Measurements from ENCODE around the gene AFG1L.

- no peak for TF ChIP-seq CTCF (IDR thresholded peaks at IDR 0.05; ENCODE audit: low read depth, low read length)
- no peak for TF ChIP-seq EZH2phosphoT487 (IDR thresholded peaks at IDR 0.05; ENCODE audit: low read depth)
Measured at GRCh38 chr6:108423982-108424705, 129.3 kb downstream of the AFG1L start.

All from OCI-LY3 (cell line).